Measurements from ENCODE around the gene NFKBIE.
"Not testable (repeated sequence)": the region's sequence is repeated elsewhere in the genome, so short reads cannot be mapped to it uniquely, and the experiment has no call there.

The NFKBIE gene

DNA sequence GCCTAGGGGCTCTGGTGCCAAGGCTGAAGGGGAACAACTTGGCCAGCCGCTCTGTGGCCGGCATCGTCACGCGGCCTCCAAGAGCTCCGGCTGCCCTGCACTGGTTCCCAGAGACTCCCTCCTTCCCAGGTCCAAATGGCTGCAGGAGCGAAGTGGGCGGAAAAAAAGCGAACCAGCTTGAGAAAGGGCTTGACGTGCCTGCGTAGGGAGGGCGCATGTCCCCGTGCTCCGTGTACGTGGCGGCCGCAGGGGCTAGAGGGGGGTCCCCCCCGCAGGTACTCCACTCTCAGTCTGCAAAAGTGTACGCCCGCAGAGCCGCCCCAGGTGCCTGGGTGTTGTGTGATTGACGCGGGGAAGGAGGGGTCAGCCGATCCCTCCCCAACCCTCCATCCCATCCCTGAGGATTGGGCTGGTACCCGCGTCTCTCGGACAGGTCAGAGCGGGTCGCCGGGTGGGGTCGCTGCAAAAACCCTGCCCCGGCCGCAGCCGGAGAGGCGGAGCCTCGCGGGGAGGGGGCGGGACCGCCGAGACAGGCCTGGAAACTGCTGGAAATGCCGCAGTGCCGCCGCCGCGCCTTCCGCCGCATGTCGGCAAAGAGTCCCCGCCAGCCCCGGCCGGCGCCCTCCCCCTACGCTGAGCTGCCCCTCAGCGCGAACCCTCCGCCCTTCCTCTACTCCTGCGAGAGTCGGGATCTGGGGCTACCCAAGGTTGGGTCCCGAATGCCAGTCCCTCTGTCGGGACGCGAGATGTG lies 19.3 kb downstream of the NFKBIE start:
- DNase-seq (ENCODE audit: low read depth in 2 of 2) = peak; percentile 85 to 86

DNA sequence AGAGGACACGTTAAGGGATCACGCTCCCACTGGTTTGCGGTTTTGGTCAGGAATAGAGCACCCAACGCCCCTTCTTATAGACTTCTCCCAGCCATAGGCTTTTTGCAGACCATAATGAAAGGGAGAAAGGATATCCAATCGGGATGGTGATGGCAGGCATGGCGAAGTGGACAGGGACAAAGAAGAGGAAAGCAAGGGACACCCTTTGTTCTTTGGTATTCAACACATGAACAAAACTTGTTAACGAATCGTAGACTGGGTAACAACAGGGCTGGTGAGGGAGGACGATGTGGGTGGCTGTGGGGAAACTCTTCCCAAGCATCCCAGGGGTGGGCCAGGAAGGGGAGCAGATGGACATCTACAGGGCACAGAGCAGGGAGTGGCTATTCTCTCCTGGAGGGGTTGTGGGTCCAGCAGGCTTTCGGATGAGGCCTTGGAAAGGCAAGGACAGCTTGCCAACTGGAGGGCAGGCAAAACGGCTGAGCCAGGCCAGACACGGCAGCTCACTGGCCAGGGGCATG lies 19.9 kb downstream of the NFKBIE start:
- no peak for DNase-seq (ENCODE audit: low read depth in 2 of 2)

DNA sequence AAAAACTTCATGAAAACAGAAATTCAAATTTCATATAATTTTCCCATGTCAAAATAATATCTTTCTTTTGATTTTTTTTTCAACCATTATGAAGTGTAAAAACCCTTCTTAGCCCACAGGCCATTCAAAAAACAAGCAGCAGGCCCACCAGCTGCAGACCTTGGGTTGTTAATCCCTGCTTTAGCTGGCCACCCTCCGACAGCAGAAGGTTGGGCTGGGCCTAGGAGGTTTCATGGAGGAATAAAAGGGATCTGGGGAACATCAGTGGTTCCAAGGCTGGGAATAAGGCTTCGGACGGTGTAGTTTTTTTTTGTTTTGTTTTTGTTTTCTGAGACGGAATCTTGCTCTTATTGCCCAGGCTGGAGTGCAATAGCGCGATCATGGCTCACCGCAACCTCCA lies 22.0 kb downstream of the NFKBIE start:
- DNase-seq (ENCODE audit: low read depth in 2 of 2) = no peak

DNA sequence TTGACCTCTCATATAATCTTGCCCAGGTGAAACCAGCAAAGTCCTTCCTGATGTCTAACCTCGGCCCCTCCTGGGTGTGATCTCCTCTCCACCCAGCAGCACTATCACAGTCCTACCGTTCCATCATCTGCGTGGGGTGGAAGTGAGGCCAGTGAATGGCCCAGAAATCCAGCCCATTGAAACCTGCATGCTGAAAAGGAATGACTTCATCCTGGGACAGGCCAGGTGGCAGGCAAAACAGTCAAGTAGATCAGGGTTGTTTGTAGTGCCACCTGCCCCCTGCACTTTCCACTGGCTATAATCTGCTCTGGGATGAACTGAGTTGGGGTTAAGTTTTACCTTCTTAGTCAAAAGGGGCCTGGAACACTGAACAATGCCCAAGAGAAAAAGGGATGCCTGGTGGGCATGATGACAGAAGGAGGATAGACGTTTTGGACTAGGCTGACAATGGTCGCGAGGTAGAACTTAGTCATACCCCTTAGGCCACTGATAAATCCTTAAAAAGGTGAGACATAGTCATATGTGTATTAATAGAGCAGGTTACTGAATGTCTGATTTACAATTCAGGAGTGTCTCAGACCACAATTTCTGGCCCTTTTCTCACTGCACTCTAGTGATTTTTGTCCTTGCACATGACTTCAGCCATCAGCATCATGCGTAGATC lies 26.5 kb downstream of the NFKBIE start:
- DNase-seq (ENCODE audit: low read depth in 2 of 2) = no peak

DNA sequence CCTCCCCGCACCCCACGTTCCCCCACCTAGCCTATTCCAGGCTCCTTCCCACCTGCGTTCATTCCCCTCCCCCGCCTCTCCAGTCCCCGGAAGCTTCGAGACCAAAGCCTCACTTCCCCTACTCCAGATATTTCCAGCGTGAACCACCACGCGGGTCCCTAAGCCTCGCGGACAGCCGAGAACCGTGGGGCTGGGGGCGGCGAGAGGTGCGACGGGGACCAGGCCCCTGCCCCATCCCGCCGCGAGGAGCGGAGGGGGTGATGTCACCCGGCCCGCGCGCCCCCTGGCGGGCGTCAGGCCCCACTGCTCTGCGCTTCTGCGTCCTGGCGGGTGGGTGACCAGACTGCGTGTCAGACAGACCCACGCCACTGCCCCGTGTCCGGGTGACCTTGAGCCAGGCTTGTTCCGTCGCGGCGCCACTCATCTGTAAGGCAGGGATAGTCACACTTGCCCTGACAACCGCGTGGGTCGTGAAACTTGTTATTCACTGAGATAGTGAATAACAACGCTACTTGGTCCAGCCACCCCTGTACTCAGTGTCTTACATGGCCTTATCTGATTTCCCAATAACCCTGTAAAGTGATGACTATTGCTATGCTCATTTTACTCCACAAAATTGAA lies 27.4 kb downstream of the NFKBIE start:
- peak; percentile 68 to 76 for DNase-seq (ENCODE audit: low read depth in 2 of 2)

DNA sequence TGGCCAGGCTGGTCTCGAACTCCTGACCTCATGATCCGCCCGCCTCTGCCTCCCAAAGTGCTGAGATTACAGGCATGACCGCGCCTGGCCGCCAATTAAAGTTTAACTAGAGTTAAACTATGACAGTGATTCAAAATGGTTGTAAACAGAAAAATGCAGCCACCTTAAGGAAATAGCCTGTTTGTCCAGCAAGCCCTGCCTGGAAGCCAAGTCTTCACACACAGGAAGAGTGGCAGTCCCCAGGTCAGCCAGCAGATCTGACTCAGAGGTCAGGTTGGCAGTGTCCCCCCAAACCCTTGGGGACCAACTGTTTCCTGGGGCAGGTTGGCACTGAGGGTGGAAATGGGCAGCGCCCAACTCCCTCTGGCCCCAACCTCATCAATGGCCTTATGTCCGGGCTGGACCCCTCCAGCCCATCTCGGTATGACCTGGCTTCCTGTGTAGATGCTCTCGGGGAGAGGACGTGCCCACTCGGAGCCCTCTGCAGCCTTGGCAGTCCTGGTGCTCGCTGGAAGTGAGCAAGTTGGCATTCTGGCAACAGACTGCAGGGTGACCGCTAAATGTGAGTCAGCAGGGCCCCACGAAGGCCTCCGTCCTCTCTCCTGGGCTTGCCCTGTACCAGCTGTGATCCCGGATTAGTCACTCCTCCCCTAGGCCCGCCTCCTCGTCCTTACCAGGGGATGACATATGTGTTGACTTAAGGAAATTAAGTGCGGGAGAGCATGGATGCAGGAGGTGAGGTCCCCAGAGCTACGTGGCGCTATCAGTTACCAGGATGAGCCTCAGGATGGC lies 28.1 kb downstream of the NFKBIE start:
- DNase-seq (ENCODE audit: low read depth in 2 of 2) = peak; percentile 57 to 72

DNA sequence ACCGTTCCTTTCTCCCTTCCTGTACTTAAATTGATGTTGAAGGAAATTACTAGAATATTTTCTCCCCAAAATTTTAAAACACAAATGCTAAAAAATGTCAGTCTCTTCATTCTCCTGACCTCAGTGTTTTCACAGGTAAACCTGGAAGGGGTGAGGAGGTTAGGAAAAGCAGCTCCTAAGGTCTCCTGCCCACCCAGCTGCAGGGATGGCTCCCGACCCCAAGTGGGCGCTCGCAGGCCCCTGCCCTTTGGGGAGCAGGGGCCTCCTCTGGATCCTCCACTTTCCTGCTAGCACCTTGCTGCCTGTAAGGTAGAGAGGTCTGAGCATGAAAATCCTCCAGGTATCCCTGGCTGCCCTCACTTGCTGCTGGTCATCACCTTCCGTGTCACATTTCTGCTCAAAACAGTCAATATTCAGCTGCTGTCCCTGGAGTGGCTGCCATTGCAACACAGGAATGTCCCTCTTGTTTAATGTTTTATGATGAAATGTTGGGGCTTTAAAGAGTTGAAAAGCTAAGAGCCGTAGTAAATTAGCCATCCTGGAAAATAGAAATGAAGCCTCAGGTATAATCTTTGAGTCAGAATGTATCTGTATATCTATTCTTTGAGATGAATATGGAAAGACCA lies 29.3 kb downstream of the NFKBIE start:
- no peak for DNase-seq (ENCODE audit: low read depth in 2 of 2)

DNA sequence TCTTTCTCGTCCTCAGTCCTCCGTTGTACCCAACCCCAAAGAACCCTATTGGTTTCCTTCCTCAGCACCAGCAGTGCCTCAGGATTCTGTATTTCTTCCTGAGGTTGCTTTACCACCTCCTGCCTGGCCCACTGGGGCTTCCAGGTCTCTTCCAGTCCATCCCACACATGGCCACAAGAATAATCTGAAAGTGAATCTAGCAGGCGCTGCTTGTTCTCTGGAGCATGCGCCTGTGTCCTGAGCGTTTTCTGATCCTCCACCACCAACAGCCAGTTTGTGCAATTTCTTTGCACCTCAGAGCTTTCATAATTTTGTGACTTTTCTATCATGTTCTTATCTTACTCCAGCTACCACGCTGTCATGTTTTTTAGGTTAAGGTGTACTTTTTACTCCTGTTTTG lies 30.1 kb downstream of the NFKBIE start:
- no peak for DNase-seq (ENCODE audit: low read depth in 2 of 2)

DNA sequence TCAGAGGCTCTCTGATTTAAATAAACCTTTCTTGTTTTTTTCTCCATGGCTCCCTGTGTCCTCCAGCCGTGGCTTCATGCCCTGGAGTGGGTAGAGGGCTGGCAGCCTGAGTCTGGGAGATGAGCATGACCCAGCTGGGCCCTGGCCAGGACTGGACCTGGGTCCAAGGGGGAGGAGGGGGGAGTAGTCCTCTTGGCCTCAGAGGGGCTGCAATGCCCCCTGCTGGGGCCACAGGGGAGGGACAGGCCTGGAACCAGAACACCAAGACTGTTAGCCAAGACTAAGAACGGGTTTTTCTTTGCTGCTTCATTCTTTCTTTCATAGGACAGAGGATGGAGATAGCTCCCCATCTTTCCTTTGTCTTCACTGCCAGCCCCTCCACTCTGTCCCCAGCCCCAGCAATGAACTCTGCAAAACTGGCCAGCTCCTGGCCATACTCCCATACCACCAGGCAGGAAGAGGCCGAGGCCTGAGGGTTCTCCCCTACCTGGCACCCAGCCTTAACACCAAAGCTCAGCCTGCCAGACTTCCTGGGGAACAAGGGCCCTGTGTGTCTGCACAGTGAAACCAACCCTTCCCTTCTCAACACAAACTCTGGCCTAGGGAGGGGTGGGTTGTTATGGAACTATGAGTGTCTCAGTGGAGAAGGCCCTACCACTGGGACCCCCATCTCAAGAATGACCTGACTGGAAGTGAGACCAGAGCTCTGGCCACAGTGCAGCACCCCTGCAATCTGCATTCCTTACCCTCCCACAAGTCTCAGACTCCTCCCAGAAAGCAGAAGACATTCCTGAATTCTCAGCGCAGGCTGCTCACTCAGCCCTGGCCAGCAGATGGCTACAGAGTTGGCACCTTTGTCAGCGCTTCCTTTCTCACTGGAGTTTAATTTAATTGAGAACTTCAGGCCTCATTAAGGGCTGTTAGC lies 31.0 kb downstream of the NFKBIE start:
- DNase-seq (ENCODE audit: low read depth in 2 of 2) = no peak

DNA sequence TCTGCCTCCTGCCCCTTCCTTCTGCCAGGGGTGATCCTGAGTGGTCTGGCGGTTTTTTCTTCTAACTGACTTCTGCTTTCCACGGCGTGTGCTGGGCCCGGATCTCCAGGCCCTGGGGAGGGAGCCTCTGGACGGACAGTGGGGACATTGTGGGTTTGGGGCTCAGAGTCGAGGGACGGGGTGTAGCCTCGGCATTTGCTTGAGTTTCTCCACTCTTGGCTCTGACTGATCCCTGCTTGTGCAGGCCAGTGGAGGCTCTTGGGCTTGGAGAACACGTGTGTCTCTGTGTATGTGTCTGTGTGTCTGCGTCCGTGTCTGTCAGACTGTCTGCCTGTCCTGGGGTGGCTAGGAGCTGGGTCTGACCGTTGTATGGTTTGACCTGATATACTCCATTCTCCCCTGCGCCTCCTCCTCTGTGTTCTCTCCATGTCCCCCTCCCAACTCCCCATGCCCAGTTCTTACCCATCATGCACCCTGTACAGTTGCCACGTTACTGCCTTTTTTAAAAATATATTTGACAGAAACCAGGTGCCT lies 31.7 kb downstream of the NFKBIE start:
- no peak for DNase-seq (ENCODE audit: low read depth in 2 of 2)

DNA sequence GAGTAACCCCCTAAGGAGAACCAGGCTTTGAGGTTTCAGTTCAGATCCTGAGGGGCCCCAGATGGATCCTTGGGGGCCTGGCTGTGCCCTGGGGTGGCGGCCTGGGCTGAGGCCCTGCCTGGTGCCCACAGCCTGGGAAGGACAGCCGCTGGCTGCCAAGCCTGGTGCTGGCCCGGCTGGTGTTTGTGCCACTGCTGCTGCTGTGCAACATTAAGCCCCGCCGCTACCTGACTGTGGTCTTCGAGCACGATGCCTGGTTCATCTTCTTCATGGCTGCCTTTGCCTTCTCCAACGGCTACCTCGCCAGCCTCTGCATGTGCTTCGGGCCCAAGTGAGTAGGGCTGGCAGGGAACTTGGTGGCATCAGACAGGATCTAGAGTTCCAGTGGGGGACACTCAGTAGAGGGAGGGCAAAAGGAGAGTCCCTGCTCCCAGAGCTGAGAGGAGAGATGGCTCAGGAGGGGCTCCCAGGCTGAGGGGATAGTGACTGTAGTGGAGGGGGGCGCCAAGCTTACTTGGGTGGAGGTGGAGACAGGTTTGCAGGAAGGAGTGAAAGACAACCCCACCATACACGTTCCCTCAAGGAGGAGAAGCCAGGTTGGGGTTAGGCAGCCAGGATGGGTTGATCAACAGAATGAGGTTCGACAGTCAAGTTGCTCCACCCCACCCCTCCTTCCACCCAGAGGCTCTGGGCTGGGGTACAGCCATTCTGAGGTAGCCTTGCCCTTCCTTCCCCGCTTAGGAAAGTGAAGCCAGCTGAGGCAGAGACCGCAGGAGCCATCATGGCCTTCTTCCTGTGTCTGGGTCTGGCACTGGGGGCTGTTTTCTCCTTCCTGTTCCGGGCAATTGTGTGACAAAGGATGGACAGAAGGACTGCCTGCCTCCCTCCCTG lies 32.4 kb downstream of the NFKBIE start:
- DNase-seq (ENCODE audit: low read depth in 2 of 2) = no peak

DNA sequence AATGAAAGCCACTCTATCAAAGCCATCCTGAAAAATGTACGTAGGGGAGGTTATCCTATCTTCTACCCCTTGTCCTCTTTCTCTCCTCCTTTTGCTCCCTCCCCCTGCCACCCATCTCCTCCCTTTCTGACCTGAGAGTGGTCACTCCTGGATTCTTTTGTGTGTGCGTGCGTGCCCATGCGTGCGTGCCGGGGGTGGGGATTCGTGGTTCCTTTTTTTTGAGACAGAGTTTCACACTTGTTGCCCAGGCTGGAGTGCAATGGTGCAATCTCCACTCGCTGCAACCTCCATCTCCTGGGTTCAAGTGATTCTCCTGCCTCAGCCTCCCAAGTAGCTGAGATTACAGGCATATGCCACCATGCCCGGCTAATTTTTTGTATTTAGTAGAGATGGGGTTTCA lies 33.9 kb downstream of the NFKBIE start:
- not testable (repeated sequence) for DNase-seq (ENCODE audit: low read depth in 2 of 2)

DNA sequence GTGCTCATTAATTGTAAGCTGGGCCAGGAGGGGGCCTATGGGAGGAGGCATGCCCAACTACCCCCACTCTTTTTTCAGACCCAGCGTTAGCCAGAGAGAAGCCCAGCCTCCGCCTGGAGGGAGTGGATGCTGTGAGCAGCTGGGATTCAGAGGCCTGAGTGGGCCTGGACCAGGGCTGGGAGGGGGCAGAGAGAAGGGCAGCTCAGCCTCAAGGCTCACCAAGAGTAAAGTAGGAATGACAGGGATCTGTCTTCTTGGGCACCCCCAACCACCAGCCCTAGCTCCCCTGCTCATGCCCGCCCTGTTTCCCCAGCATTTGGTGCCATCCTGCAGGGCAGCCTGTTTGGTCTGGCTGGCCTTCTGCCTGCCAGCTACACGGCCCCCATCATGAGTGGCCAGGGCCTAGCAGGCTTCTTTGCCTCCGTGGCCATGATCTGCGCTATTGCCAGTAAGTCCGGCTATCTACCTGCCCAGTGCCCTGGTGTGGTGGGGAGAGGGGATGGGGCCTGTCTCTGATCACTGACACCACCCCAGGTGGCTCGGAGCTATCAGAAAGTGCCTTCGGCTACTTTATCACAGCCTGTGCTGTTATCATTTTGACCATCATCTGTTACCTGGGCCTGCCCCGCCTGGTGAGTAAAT lies 35.2 kb downstream of the NFKBIE start:
- no peak for DNase-seq (ENCODE audit: low read depth in 2 of 2)

DNA sequence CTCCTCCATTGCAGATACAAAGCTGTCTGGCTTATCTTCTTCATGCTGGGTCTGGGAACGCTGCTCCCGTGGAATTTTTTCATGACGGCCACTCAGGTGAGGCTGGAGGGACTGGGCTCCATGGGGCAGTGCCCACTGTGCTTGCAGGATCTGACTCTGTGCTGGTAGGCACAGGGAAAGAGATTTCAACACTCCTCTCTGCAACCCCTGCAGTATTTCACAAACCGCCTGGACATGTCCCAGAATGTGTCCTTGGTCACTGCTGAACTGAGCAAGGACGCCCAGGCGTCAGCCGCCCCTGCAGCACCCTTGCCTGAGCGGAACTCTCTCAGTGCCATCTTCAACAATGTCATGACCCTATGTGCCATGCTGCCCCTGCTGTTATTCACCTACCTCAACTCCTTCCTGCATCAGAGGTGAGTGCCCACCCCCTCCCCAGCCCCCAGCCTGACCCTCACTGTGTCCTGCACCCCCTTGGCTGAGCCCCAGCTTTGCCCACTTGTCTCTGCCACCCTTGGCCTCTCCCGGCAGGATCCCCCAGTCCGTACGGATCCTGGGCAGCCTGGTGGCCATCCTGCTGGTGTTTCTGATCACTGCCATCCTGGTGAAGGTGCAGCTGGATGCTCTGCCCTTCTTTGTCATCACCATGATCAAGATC lies 35.8 kb downstream of the NFKBIE start:
- no peak for DNase-seq (ENCODE audit: low read depth in 2 of 2)

DNA sequence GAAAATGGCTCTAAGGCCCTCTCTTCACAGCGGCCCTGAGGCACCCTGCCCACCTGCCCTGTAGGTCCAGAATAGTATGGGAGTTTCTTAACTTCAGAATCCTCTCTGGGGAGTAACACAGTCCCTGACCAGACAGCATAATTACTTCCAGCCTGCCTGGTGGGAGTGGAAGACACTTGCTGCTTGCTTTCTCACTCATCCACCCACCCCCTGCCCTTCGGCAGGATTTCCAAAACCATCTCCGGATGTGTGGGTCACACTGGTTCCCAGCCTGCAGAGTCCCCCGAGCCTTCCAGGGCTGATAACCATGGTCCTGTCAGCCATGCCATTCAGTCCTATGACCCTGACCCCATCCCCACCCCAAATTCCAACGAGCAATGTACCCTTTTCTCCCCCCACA lies 36.5 kb downstream of the NFKBIE start:
- no peak for DNase-seq (ENCODE audit: low read depth in 2 of 2)

DNA sequence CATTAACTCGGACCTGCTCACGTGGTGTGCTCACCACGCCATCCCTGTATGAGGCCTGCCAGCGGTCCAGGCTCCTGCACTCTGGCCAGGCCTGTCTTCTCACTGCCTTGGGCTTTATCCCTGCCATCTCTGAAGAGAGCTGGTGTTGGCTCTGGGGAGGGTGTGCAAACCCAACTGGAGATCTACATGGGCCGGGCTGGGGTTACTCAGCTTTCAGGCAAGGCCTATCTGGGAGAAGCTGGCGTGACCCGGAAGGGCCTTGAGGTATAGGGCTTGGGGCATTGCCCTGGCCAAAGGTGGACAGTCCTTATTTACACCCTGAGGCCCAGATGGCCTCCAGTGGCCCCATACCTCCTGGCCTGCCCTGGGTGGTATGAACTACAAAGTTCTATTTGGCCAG lies 36.9 kb downstream of the NFKBIE start:
- no peak for DNase-seq (ENCODE audit: low read depth in 2 of 2)

DNA sequence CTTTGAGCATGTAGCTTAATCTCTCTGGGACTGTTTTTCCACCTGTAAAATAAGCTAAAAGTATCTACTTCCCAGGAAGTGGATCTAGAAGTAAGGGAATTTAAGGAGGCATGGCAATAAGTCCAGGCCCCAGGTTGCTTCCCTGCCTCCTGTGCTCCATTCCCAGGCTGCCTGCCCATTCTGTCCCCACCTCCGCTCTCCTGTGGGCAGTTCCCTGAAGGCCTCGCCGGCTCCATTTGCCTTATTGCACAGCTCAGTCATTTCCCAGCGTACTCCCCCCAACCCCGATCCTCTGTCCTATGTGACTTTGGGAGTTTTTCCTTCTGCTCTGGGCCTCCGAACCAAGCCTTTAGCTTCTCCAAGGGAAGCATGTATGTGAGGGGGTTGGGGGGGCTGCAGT lies 37.3 kb downstream of the NFKBIE start:
- no peak for DNase-seq (ENCODE audit: low read depth in 2 of 2)

DNA sequence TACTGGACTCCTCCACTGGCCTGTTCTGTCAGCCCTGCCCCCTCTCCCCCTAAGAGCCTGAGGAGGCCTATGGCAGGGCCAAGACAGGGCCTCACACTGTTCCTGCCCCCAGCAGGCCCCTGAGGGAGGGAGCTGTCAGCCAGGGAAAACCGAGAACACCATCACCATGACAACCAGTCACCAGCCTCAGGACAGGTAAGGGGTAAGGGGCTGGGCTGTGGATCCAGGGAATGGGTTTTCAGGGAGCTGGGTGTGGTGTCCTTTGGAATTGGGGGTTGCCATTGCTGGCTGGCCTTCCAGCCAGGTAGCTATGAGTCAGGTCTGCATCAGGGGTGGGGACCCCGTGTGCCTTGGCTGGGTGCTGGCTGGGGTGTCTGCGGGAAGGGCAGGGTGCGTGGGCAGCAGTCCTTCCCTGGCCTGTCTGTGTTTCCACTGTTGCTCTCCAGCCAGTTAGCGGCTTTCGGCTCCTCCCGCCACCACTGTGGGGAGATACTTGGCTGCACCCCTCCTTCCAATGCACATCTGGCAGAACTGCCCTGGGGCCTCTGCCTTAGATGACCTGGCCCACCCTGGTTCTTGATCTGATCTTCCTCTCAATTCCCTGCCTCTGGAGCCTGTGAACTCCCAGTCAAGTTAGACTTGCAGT lies 38.1 kb downstream of the NFKBIE start:
- no peak for DNase-seq (ENCODE audit: low read depth in 2 of 2)
